Astrocyte of the cerebellum (primary cell): Measurements from ENCODE around the gene NHERF2.
A peak's percentile ranks its signal among the peaks of the same experiment; 100 is the strongest.

Experiments used
- DNase-seq: peaks from one replicate; pipeline ENCODE4 v3.0.0-alpha.2; 2011; ENCODE audit warnings: low read depth
- H3K4me3 ChIP-seq: 2 replicates; pipeline ENCODE4 v1.5.1; 2011; ENCODE audit warnings: mild to moderate bottlenecking, low read depth, low read length, moderate library complexity
- CTCF ChIP-seq: IDR thresholded peaks from 2 replicates; pipeline ENCODE4 v1.5.1; 2012; ENCODE audit warnings: low read length, low read depth, moderate library complexity, mild to moderate bottlenecking; ENCODE audit errors: missing control alignments
- in situ Hi-C: cut with HindIII; loops from 2 replicates; pipeline ENCODE4 v1.10.0; 2017; ENCODE audit warnings: low sequenced_read_pairs

The NHERF2 gene

GRCh38 chr16:2022723-2023091 lies 4.0 kb upstream of the NHERF2 start:
- in situ Hi-C loops: no loop called here
- peak overlapping the region; percentile 27 for H3K4me3 ChIP-seq
- TF ChIP-seq CTCF: no peak
- no peak for DNase-seq

- peak; percentile 58 for DNase-seq
- in situ Hi-C loops: no loop called here
- peak; percentile 88 for TF ChIP-seq CTCF
Observed at GRCh38 chr16:2023092-2024031, 3.3 kb upstream of the NHERF2 start.

GRCh38 chr16:2024032-2024420 lies 2.7 kb upstream of the NHERF2 start:
- no peak for TF ChIP-seq CTCF
- DNase-seq: no peak
- in situ Hi-C loops: no loop called here
- H3K4me3 ChIP-seq: no peak overlapping the region

More at GRCh38 chr16:2023092-2024031, 3.3 kb upstream of the NHERF2 start:
- peak overlapping the region; percentile 27 for H3K4me3 ChIP-seq

GRCh38 chr16:2025251-2025650 lies 1.5 kb upstream of the NHERF2 start:
- no peak for TF ChIP-seq CTCF
- no peak for DNase-seq
- H3K4me3 ChIP-seq: no peak overlapping the region
- in situ Hi-C loops: no loop called here

GRCh38 chr16:2025878-2026460 lies 733 bp upstream of the NHERF2 start:
- no peak for DNase-seq
- TF ChIP-seq CTCF: no peak
- peak overlapping the region; percentile 28 for H3K4me3 ChIP-seq
- in situ Hi-C loops: no loop called here

- TF ChIP-seq CTCF: no peak
- in situ Hi-C loops: no loop called here
- H3K4me3 ChIP-seq: peak overlapping the region; percentile 50
- DNase-seq: no peak
Observed at GRCh38 chr16:2027024-2028010, 615 bp downstream of the NHERF2 start.
